HG03558 (cell line): Measurements from ENCODE around the gene PLXNB2.

ENCODE experiments used
- ATAC-seq: cut with Tn5 transposase; IDR thresholded peaks from one replicate; pipeline ENCODE4 v1.9.1; 2021; ENCODE audit warnings: moderate number of reproducible peaks; ENCODE audit not compliant: unreplicated experiment; ENCODE audit errors: extremely low read depth

PLXNB2 gene

DNA sequence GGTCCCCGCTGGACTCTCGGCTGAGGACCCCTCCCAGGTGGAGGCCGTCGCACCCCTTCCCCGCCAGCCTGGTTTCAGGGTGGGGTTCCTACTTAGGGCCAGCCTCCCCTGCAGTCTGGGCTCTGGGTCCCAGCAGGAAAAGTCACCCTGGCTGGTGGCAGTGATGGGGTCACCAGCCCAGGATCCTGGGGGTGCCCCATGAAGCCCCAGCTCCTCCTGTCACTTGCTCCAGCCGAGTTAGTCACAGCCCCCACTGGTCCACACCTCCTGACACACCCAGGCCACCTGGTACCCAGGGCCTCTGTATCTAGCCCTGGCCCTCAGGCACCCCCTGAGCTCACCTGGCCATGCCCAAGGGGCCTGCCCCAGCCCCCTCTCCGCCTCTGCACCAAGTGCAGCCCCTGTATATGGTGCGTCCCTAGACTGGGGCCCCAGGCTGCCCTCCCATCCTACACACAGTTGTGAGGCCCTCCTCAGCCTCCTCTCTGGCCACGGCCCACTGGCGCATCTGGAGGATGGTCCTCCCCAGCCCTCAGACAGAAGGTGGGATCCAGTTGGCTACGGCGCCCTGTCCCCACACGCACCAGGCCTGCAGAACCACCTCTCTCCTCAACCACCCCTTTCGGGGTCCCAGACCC lies 6.7 kb downstream of the PLXNB2 start:
- no peak for ATAC-seq

DNA sequence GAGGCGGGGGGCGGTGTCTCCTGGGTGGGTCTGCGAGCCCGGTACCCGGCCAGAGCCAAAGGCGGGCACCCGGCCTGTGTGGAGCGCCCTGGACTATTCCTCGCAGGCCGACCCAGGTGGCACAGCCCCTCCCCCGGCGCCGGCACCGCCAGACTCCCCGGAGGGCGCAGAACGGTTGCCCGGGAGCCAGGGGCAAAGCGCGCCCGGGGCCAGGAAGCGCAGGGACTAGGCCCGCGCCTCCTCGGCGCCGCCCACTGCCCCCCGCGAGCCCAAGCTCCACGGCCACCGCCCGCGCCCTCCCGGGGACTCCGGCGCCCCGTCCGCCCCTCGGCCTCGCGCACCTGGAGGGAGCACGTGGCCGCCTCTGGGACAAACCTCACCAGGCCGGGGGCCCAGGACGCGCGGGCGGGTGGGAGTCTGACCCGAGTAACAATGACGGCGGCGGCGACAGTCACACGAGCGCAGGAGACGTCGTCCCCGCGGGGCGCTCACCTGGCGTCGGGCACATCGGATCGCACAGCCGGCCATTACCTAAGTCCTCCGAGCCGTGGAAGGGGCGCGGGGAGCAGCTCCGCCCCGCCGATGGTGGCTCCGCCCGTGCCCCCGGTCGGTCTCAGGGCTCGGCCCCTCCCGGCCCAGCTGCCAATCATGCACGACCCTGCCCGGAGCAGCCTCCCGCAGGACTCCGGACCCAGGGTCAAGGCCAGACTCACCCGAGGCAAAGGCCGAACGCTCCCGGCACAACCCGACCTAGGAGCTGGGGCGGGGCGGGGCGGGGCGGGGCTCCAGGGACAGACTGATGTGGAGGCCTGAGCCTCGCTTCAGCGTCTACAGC lies 7.4 kb downstream of the PLXNB2 start:
- ATAC-seq: no peak

DNA sequence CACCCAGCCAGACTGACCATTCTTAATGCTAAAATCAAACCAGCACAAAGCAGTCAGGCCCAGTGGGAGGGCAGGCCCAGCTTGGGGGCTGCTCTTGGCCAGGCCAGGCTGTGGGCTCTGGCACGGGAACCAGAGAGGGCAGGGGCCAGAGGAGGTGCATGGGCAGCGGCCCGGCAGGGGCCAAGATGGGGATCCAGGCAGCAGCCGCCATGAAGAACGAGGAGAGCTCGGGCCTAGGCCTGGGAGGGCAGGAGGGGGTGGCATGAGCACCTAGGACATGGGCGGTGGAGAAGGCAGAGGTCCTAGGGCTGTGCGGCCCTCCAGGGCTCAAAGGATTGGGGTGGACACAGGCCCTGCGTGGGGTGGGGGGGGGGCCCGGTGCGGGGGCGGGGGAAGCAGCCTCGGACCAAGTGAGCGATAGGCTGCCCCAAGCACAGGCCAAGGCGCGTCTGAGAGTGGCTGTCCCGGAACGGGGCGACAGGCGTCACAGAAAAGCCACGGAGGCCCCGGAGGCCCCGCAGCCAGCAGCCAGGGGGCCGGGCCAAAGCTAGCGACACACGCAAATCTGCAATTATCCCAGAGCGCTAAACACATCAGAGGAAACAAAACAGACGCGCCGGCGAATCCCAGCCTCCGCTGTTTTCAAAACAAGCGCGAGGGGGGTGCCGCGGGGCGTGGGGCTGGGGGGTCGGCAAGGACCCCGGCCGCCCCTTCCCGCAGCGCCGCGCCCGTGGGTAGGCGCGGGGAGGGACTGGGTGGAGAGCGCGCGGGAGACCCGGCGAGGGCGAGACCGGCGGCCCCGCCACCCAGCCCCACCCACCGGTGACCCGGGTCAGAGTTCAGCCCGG lies 8.3 kb downstream of the PLXNB2 start:
- no peak for ATAC-seq

DNA sequence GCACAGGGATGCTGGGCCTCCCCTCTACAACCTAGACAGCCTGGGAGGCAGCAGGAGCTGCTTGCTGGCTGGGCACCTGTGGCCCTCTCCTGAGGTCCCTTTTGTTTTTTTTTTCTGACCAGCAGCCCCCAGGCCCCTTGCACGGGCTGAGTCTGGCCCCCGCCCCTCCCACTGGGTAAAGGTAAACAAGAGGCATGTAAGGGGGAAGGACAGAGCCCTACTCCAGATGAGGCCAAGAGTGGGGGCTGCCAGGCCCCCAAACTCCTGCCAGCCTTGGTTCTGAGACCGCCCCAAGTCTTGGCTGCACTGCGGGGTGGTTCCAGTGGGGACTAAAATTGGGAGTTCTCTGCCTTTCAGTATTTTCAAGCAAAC lies 9.2 kb downstream of the PLXNB2 start:
- no peak for ATAC-seq

DNA sequence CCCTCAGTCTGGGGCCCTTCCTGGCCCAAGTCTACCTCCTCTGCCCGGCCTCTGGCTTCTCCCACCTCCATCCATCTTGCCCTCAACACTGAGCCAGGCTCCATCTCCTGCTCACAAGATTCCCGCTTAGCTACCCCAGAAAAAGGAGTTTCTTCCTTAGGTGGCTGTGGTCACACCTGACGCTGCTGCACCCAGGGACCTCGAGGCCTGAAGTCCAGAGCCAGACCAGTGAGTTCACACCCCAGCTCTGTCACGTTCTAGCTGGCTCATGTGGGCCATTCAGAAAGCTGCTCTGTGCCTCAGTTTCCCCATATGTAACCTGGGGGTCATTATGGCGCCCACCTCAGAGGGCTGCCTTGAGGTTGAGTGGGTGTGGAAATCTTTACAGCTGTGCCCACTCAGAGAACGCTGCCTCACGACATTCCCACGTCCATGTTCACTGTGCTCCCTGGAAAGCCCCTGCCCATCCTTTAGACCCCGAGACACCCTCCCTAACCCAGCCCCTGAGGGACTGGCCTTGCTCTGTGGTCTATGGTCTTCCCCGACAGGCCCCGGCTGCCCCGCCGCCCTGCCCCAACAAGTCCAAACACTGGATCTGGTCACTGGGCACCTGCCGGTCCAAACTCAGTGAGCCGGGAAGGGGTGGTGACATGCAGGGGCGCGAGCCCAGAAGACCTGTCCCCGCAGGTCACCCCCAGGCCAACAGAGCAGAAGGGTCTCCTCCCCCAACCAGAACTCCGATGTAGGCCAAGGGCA lies 9.8 kb downstream of the PLXNB2 start:
- no peak for ATAC-seq

DNA sequence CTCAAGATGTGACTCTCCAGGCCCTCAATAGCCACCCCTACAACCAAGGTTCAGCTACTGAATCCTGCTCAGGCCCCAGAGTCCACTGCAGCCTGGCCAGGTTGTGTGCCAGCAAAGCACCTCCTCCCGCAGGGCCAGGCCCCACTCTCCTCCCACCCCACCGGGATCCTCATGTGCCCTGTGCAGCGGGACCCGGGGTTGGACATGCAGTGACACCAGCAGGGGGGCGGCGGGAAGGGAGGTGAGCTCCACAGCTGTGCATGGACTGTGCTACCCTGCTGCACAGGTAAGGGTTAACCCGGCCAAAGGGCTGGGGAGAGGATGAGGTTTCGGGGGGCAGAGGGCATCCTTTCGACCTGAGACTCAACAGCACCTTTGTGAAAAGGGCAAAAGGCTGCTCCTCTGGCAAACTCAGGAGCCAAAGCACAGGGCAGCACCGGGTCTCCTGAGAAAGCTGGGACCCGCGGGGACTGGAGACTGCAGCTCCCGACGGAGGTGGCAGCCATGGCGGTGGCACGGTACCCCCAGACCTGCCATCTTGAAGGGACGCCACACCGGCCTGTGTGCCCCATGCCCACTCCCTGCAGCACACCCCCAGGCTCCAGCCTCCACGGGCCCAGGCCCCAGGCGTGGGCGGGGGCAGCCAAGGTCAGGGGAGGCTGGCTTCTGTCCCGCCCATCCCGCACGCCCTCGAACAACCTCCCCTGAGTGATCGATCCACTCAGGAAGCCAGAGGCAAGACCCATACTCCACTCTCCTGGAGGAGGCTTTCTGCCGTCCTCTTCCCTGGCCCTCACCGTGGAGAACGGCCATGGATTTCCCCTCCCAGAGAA lies 10.6 kb downstream of the PLXNB2 start:
- ATAC-seq: no peak

DNA sequence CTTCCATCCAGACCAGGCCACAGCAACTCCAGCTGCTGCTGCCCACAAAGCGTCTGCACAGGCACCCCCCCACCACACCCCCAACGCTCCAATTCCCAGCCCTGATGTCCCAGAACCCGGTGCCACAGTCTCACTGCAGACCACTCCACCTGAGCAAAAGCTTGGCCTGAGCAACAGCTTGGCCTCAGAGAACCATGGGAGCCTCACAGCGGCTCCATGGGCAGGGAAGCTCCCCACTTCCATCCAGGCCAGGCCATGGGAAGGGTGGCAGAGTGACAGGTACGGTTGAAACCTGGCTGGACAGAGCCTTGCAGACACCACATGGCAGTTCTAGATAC lies 13.2 kb downstream of the PLXNB2 start:
- ATAC-seq: no peak

DNA sequence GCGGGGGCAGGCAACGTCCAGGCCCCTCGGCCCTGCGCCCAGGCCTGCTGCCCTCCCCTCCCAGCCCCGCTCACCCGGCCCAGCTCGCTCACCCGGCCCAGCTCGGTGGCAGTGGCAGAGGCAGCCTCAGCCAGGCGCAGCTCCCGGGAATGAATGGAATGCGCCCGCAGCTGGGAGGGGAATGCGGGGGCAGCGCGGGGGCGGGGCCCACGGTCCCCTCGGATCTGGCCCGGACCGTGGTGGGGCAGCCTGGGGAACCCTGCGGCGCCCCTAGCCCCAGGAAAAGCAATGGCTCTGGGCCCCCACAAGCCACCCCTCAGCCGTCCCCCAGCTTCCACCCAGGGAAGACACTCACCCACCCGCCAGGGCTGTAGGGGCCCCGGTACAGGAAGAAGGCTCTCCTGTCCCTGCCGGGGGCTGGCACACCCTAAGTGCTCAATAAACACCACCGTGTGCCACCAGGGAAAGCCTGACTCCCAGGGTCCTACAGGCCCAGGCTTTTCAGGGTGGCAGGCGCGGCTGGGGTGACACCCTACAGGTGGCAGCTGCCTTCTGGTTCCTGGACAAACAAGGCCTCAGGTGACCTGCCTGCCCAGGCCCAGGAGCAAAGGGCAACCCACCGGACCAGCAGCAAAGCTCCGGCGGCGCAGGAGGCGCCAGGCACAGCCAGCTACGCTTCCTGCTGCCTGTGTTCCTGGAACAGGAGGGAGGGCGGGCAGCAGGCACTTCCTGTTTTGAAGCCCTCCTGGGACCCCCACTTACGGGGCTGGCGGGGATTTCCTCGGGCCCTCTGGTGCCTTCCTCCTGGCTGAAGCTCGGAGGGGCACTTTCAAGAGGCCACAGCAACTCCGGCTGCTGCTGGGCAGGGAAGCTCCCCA lies 13.8 kb downstream of the PLXNB2 start:
- no peak for ATAC-seq

DNA sequence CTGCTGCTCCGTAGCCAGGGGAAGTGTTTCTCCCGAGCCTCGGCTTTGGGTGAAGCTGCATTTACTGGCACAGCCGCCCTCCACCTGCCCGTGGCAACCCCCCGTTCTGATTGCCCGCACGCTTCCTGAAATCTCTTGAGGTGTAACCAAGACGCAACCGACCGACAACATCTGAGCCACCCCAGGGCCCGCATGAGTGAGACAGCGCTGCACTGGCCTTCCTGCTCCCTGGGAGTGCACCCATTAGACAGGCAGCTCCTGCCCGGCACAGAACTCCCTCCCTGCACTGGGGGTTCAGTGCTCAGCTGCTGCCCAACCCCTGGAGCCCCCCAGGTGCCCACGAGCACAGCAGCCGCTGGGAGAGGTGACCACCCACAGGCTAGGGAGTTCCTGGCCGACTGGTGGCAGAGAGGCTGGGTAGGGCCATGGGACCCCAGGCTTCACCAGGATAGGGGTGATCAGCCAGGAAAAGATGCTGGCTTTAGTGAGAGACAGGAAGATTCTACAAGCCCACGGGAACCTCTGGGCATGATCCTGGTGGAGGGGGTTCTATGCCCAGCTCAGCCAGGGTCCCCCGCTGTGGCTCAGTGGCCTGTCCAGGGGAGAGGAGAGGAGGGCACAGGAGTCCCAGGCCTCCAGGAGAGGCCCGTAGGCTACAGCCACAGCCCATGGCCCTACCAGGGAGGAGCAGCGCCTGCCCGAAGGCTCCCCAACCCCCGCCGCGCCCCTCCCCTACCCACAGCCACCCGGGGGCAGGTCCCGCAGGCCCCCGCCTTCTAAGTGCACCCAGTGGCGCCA lies 14.6 kb downstream of the PLXNB2 start:
- ATAC-seq: no peak

DNA sequence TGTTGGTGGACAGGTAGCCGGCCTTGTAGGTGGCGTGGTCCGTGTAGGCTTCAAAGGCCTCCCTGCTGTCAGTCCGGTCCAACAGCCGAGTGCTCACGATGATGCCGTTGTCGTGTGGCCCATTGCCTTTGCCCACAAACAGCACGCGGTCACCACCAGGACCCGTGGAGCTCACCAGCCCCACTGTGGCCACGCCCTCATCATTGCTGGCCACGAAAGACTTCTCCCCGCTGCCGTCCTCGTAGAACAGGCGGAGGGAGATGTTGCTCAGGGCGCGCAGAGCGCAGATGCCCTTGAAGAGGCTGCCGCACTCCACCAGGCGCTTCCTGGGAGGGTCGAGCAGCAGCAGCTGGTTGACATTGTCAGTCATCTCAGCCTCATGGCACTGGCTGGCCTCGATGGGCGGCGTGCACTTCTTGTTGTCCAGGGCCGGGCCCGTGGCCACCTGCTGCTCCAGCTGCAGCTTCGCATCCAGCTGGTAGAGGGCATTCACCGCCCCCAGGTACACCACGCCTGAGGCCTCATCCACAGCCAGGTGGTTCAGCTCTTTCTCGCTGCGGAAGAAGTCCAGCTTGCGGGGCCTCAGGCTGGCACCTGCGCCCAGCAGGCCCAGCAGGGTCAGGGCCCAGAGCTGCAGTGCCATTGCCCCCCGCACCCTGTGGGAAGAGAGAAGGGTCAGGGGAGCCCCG lies 17.4 kb downstream of the PLXNB2 start:
- ATAC-seq: no peak

DNA sequence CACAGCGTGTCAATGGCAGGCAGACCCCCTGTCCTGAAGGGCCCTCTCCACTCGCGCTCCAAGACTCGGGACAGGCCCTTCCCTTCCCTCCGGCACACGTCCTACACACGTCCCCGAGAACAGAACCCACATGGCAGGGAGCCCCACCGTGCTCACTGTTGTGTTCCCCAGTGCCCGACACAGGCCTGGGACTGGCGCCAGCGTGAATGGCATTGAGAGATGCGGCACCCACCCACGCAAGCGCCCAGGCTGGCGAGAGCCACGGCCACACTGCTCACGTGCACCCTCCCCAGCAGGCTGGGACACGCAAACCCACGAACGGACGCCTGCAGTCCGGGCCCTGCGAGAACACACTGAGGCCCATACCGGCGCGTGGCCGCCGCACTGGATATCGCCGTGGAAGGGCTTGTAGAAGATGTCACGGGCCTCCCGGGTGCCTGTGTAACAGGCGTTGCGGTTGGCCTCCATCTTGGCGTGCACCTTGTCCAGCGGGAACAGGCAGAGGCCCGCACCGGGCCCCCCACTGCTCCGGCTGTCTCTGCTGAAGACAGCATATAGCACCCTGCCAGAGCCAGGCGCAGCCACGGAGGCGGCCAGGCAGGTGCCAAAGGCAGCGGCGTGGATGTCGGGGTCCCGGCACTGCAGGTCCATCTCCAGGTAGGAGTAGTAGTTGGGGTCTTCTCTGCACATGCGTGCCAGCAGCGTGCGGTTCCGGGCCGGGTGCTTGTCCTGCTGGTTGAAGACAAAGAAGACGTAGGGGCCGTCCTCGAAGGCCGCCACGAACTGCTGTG lies 18.1 kb downstream of the PLXNB2 start:
- no peak for ATAC-seq

DNA sequence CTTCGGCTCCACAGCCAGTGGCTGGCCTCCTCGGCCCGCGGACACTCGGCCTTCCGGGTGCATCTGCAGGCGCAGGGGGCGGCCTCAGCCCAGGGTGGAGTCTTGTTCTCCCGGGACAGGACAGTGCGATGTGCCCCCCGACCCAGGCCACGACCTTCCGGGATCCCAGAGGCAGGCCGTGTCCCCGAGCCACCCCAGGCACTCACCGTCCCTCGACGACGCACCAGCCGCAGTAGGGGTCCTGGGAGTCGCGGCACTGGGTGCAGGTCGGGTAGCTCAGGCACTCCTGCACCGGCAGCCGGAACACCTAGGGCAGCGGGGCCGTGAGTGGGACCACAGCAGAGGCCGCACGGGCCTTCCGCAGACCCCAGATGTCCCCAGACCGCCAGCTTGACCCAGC lies 19.7 kb downstream of the PLXNB2 start:
- no peak for ATAC-seq

DNA sequence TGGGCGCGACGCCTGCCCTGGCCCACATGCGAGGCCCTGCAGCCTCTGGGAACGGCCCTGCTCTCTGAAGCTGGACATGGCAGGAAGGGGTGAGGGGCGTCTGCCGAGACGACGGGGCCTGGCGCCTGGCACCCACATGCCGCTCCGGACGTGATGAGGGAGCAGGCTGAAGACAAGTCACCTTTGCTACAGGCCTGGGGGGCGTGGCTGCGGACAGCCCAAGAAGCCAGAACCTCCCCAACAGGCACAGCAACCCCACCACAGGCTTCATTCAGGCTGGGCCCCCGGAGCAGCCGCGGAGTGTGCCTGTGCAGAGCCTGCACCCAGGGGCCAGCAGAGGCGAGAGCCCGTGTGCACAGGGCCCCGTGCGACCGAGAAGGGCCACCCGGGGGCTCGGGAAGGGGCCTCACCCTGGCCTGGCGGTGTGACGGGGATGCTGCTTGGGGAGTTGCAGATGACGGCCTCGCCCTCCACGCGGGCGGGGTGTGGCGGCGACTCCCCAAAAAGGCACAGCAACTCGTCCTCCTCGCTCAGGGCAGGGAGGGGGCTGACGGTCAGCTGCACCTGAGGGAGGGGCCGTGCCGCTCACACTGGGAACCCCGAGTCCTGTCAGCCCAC lies 20.6 kb downstream of the PLXNB2 start:
- ATAC-seq: no peak

DNA sequence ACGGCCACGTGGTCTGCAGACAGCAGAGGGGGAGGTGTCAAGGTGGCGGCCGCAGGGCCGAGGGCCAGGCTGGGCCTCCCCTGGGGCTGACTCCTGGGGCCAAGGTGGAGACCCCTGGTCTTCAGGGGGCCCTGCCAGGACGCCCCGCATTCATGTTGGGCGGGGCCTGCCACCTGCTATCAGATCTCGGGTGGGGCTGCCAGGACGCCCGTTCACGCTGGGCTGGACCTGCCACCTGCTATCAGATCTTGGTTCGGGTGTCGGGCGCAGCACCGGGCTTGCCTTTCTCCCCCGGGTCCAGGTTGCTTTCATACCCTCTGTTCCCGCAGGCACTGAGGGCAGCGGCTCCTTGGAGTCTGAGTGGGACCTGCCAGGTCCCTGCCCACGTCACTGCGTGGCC lies 21.2 kb downstream of the PLXNB2 start:
- ATAC-seq: no peak

DNA sequence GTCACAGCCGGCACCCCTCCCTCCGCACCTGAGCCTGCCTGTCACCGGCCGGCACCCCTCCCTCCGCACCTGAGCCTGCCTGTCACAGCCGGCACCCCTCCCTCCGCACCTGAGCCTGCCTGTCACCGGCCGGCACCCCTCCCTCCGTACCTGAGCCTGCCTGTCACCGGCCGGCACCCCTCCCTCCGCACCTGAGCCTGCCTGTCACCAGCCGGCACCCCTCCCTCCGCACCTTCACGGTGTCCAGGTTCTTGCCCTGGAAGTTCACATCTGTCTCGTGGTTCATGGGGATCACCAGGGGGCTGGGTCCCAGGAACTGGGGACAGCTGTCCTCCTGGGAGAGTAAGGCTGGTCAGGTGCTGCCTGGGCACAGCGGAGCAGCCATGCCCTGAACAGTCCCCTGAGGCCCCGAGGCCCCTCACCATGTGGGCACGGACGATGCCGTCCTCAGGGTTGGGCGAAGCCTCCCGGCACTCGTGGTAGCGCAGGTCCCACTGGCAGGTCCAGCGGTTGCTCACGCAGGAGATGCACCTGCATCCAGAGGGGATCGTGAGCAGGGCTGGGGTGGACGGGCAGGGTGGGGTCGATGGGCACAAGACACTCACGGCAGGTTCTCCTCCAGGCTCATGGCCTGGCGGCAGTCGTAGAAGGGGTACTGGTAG lies 21.7 kb downstream of the PLXNB2 start:
- no peak for ATAC-seq

DNA sequence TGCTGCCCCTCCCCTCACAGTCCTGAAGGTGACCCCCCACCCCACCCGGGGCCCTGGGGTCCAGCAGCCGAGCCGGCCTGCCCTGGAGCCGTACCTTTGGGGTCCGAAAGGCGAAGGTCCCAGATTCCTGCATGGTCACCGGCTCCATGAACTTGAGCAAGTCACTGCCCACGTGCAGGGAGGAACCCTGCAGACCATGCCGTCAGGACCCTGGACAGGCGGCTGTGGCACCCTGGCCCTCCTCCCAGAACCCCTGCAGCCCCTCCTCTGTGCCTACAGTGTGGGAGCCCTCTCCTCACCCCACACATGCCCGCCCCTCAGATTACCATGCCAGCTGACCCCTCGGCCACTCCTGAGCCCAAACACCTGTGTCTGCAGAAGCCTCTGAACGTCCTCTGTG lies 23.0 kb downstream of the PLXNB2 start:
- ATAC-seq: no peak
